DMS 273 (cell line): Measurements from ENCODE around the gene MICALL1.
A peak's percentile ranks its signal among the peaks of the same experiment; 100 is the strongest.

Source experiments
- DNase-seq: peaks from one replicate; lab custom pipeline; 2025; ENCODE audit not compliant: unreplicated experiment; lab: John Stamatoyannopoulos, UW

MICALL1 gene

DNA sequence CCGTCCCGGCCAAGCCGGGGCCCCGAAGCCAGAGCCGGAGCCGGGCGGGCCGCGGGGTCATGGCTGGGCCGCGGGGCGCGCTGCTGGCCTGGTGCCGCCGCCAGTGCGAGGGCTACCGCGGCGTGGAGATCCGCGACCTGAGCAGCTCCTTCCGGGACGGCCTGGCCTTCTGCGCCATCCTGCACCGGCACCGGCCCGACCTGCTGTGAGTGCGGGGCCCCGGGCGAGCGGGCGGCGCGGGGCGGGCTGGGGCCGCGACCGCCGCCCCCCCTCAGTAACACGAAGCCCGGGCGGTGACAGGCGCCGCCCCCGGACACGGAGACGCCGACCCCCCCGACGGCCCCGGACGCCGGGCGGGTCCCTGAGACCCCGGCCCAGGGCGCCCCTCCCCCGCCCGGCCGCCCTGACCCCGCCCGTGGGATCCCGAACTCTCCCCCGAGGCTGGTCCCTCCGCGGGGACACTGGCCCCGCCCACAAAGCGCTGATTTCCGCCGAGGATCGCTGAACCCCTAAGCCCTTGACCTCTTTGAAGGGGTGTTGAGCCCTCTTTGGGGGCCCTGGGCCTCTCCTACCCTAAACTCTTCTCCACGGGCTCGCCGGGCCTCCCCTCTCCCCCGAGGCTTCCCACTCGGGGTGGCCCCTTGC lies 389 bp downstream of the MICALL1 start:
- peak; percentile 37 for DNase-seq

DNA sequence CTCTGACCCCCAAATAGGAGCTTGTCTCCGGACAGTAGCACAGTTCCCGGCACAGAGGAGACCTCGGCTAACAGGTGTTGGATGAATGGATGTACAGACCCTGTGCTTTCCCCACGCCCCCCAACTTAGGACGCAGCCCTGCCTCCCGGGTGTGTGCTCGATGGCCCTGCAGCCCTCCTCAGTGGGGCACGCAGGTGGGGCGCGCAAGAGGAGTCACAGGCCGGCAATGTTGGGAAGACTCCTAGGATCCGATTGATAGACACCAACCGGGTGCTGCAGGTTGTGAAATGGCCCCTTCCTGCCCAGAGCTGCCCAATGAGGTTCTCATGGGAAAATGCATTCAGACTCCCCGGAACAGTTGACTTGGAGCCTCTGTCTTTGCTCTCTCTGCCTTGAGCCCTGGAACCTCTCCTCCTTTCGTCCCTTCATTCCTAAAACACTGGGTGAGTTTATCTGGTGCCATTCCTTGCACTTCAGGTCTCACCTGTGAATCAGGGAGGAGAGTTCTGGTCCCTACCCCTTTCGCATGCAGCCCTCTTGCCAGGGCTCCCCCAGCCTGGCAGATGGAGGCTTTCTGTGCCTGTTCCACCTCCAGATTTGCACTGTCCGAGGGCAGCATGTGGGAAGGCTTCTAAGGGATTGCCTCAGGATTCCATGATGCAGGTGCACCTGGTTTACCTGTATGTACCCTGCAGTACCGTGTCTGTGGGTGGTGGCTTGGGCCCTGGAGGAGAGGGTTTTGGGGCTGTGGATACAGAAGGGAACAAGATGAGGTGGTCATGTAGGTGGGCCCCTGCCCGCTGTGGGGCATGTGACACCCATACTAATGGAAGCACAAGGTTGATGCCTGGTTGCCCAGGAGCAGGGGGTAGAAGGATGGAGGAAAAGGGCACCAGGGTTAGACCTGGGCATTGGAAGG lies 1.2 kb downstream of the MICALL1 start:
- DNase-seq = no peak

- no peak for DNase-seq
These were observed 3.7 kb downstream of the MICALL1 start for GRCh38 chr22:37909766-37910165.

- peak; percentile 51 for DNase-seq
These were observed 5.0 kb downstream of the MICALL1 start for GRCh38 chr22:37910890-37911672.

GRCh38 chr22:37911697-37912096 lies 5.6 kb downstream of the MICALL1 start:
- DNase-seq = no peak

GRCh38 chr22:37912171-37912570 lies 6.1 kb downstream of the MICALL1 start:
- DNase-seq = no peak

DNA sequence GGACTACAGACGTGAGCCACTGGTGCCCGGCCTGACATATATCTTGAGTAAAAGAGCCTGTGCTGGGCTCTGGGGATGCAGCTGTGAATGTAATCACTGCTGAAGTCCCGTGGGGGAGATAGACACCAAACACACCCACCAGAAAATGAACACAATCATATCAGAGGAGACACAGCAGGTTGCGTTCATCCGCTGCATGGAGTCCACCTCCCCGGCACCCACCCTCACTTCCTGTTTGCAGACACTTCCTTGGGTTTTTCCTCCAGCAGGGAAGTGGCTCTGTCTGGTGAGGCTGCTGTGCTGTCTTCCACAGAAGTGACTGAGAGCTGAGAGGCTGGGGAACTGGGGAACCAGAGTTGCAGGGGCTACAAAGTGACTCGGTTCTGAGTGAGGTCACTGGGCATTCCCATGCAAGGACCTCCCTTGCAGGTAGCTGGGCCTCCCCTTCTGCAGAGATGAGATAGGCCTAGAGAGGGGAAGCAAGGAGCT lies 7.2 kb downstream of the MICALL1 start:
- DNase-seq = no peak

GRCh38 chr22:37916311-37916710 lies 10.2 kb downstream of the MICALL1 start:
- DNase-seq = no peak

GRCh38 chr22:37917874-37918548 lies 11.9 kb downstream of the MICALL1 start:
- DNase-seq = no peak

DNA sequence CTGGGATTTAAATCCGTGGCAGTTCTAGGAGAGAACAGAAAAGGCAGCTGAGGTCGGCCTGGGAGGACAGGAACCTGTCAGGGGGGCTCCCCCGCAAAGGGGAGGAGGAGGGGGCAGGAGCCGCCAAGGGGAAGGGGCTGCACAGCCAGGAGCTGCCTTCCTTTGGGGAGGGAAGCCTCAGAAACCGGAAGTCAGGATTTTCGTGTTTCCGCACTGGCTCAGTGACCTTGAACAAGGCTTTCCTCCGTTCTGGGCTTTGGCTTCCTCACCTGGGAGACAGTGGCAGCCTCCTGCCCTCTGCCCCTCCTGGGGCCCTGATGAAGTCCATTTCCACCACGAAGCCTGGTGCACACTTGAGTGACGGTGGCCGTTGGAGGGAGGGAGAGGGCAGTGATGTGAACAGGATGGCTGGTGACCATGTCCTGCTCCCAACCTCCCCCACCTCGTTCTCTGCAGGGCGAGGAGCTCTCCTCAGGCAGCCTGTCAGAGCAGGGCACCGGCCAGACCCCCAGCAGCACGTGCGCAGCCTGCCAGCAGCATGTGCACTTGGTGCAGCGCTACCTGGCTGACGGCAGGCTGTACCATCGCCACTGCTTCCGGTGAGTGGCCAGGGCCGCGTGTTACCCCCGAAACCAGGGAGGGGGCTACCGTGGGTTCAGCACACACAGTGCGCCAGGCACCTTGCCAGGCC lies 12.6 kb downstream of the MICALL1 start:
- DNase-seq = no peak

- DNase-seq = no peak
These were observed 14.0 kb downstream of the MICALL1 start for GRCh38 chr22:37920126-37920525.

DNA sequence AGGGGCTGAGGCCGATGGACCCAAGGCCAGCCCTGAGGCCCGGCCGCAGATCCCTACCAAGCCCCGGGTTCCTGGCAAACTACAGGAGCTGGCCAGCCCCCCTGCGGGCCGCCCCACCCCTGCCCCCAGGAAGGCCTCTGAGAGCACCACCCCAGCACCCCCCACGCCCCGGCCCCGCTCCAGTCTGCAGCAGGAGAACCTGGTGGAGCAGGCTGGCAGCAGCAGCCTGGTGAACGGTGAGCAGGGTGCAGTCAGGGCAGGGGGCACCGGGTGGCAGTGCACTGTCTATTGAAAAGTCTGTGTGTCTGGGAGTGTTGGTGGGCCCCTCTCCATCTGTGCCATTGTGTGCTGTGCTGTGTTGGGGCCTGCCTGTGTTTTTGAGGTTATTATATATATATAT lies 16.1 kb downstream of the MICALL1 start:
- peak; percentile 16 for DNase-seq

GRCh38 chr22:37923927-37924326 lies 17.8 kb downstream of the MICALL1 start:
- DNase-seq = no peak

- no peak for DNase-seq
These were observed 18.4 kb downstream of the MICALL1 start for GRCh38 chr22:37924386-37925065.

- no peak for DNase-seq
These were observed 19.2 kb downstream of the MICALL1 start for GRCh38 chr22:37925330-37925729.

GRCh38 chr22:37925767-37926166 lies 19.7 kb downstream of the MICALL1 start:
- DNase-seq = no peak

DNA sequence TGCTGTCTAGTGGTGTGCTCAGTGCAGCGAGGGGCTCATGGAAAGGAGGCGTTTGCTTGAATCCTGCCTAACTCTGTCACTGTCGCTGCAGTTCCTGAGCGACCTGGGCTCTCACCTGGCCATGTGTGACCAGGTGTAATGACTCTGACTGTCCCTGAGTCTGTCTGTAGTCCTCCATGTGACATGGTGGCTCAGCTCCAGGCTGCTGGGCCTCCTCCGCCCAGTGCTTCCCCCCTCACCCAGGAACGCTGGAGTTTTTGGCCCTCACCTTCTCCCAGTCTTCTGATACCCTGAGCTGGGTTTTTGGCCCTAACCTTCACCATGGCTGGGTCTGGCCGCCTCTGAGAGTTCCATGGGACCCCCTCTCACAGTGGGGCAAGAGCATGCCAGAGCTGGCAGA lies 20.3 kb downstream of the MICALL1 start:
- no peak for DNase-seq

- DNase-seq = no peak
These were observed 20.9 kb downstream of the MICALL1 start for GRCh38 chr22:37926771-37927636.

DNA sequence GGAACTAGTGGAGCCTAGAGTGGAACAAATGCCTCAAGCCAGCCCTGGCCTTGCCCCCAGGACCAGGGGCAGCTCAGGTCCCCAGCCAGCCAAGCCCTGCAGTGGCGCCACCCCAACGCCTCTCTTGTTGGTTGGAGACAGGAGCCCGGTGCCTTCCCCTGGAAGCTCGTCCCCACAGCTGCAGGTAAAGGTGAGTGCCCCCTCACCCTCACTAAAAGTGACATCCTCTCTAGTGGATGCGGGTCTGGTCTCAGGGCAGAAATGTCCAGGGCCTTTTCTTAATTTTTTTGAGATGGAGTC lies 21.5 kb downstream of the MICALL1 start:
- no peak for DNase-seq
